HG02973 (cell line): ENCODE results near the gene SYNGR1.

Experiments used
- ATAC-seq: cut with Tn5 transposase; IDR thresholded peaks from one replicate; pipeline ENCODE4 v1.9.1; 2021; ENCODE audit warnings: moderate library complexity; ENCODE audit not compliant: unreplicated experiment

The SYNGR1 gene

DNA sequence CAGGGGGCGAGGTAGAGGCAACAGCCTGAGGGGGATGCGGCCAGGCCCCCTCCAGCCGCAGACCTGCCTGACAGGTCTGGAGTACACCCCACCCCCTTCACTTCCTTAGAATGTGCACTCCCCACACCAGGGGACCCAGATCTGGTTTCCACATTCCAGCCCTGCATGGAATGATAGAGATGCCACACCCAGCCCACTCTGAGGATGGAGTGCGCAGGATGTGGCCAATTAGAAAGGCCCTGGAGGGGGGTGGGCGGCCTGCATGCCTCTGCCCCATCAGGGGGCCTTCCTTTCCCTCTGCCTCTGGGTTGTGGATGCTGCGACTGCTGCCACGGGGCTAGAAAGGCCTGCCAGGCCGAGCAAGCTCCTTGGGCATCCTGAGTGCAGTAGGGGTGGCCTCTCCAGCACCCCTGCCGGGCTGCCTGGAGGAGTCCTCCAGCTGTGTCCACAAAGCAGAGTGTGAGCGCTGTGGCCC lies 78.8 kb downstream of the SYNGR1 start:
- no peak for ATAC-seq

DNA sequence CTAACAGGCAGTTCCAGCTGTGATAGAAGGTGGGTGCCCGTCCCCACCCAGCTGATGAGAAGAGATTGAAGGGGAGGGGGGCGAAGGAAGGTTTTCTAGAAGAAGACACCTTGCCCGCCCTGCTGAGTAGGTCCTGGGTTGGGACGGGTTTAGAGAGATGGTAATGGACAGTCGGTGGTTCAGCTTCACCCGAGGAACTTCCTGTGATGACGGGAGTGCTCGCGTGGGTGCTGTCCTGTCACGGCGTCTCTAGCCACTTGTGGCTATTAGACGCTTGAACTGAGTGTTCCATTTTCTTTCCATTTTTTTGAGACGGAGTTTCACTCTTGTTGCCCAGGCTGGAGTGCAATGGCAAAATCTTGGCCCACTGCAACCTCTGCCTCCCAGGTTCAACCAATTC lies 79.4 kb downstream of the SYNGR1 start:
- no peak for ATAC-seq

DNA sequence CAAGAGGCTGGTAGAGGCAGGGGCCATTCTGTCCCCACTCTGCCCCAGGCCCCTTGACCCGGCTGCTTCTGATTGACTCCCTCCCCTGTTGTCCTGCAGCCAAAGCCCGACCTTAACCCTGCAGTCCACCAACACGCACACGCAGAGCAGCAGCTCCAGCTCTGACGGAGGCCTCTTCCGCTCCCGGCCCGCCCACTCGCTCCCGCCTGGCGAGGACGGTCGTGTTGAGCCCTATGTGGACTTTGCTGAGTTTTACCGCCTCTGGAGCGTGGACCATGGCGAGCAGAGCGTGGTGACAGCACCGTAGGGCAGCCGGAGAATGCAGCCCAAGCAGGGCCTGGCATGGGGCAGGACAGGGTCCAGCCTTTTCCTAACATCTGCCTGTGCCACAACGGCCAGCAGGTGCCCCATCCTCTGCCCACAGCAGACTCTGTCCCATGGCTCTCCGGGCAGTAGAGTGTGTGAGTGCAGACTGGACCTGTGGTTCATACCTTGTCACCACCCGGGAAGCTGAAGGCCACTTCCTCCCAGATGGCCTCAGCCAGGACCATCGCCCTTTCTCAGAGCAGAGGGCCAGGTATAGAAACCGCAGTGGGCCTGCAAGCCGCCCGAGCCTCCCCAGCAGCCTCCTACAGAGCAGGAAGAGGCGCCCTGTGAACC lies 80.3 kb downstream of the SYNGR1 start:
- ATAC-seq, result no peak

DNA sequence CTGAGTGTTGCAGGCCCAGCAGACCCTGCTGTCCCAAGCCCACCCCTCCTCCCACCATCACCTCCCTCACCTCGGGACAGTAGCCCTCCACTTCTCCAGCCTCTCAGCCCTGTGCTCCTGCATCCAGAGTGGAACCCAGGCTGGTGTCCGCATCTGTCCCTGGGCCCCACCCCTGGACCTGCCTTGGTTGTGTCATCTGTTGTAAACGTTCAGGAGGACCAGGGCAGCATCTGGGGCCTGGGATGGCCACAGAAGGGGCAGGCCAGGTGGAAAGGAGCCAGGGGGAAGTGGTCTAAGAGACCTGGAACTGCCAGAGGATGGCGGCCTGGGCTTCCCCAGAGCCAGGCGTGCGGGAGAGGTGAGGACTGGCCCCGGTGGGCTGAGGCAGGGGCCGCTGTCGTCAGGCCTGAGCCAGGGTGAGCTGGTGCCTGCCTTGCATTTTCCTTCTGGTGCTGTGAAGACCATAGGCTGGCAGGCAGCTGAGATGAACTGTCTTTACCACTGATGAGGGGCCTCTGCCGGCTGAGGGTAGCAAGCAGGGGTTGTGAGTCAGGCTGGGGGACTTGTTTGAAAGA lies 80.9 kb downstream of the SYNGR1 start:
- ATAC-seq, result no peak

DNA sequence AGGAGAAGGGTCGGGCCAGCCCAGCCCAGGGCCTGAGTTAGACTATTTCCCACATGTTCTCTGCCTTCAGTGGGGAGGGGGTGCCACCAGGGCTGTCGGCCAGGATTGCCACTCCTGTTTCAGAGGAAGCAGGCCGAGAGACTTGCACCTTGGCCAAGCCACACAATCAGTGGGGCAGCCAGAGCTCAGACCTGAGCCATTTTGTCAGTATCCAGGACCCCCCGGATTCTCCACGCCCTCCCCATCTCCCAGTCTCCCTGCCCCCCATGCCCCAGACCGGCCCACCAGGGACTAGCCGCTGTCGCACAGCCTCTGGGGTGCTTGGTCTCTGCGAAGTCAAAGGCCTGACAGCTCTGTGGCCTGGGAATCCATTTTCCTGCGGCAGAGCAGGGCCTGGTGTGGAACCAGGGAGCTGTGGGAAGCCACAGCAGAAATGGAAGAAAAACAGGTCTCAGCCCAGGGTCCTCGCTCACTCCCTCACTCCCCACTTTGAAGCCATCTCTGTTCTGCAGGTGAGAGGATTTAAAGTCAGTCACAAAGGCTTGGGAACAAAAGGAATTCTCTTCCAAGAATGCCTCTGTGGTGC lies 81.5 kb downstream of the SYNGR1 start:
- no peak for ATAC-seq

DNA sequence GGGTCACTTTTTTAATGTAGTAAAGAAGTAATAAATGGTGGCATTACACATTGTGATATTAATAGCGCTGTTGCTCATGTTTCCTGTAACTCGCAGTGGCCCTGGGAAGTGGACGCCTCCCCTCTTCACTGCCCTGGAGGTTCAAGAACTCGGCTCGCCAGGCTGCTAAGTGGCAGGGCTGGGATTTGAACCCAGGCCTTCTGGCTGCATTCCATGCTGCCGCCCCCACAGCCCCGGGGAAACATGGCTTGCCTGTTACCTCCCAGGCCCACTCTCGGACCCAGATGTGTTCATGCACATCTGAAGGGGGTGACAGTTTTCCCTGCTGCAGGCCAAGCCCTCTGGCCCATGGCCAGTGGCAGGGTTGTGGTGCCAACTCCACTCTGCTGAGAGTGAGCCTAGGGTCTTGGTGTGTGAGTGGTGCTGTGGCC lies 82.0 kb downstream of the SYNGR1 start:
- no peak for ATAC-seq

DNA sequence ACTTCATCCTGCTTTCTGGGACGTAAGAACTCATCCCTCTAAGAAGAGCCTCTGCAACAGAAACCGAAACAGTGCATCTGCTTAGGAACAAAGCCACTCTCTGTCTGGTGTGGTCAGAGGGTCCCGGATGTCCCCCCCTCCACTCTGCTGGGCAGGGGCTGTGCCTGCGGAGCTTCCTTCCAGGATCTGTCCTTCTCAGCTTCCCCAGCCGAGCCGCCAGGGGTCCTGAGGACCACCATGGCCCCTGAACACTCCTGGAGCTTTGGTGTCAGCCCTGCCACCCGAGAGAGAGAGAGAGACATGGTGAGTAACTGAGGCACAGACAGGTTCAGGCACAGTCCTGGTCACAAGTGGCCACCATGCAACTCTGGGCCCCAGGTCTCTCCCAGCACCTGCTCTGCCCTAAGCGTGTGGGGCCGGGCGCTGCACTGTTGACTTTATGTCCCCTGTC lies 82.6 kb downstream of the SYNGR1 start:
- ATAC-seq, result no peak

DNA sequence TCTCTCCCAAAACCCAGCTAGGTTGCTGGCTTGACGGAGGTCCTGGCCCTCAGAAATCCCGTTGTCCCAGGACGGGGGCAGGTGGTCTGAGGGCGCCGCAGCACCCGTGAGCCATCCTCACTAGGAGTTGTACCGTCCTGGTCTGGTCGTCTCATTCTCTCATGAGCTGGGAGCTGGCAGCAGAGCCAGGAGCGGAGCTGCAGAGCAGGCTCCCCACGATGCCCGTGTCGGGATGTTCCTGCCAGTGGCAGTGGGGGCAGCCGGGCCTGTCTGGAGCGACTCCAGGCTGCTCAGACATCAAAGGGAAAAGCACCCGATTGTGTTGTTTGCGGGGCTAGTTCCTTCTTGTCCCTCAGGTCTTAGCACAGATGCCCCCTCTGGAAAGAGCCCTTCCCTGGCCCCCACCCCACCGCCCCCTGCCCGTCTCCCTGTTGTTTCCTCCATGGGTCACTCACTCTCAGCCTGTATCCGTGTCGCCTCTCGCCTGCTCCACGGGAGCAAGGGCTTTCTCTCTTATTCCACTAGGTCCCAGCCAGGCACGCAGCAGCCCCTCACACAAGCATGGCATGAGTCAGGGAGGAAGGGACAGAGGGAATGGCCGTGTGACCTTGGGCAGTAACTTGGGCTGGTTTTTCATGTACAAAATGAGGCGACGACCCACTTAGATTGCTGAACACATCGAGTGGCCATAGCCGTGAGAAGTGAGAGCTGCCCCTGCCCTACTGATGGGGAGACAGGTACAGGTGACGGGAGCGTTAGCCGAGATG lies 83.9 kb downstream of the SYNGR1 start:
- ATAC-seq, result no peak

DNA sequence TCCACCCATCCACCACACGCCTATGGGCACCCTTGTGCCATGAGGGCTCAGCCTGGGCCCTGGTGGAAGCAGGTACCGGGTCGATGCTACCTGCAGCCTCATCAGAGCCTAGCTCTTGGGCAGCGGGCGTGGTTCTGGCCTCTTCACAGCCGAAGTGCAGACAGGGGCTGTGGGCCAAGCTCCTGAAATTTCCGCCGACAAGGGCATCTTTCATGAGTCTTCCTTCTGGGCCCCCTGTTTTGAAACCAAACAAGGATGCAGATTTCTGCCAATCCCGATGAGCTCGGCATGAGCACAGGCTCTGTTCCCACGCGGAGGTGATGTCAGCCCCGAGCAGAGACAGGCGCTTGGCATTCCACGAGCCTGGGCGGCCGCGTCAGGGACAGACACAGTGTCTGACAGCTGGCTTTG lies 84.5 kb downstream of the SYNGR1 start:
- ATAC-seq, result no peak

DNA sequence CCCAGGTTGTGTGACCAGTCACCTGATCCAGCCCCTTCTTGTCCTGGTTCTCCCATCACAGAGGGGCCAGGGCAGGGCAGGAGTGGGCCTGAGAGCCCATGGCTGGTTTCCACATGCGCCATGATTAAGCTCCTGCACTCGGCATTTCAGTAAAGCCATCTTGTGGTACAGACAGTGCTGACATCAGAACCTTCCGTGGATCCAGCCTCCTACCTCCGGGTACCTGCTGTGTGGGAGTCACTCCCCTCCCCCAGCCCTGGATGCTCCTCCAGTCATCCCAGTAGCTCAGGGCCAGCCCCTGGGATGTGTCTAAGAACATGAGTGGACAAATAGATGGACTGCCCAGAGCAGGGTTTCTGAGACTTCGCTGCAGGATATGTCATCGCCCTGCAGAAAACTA lies 84.9 kb downstream of the SYNGR1 start:
- ATAC-seq, result no peak
